HG02798 (cell line): ENCODE data around the gene GRIA1.
A peak's percentile ranks its signal among the peaks of the same experiment; 100 is the strongest.

Experiments
- ATAC-seq: cut with Tn5 transposase; IDR thresholded peaks from one replicate; pipeline ENCODE4 v1.9.1; 2021; ENCODE audit warnings: mild to moderate bottlenecking; ENCODE audit not compliant: unreplicated experiment, poor library complexity

The GRIA1 gene

GRCh38 chr5:153765987-153766386 lies 275.5 kb downstream of the GRIA1 start:
- ATAC-seq: no peak

- no peak for ATAC-seq
Measured at GRCh38 chr5:153767221-153768188, 277.0 kb downstream of the GRIA1 start.

GRCh38 chr5:153770066-153770465 lies 279.6 kb downstream of the GRIA1 start:
- no peak for ATAC-seq

GRCh38 chr5:153774686-153775085 lies 284.2 kb downstream of the GRIA1 start:
- ATAC-seq: no peak

- ATAC-seq: no peak
Measured at GRCh38 chr5:153775923-153776322, 285.5 kb downstream of the GRIA1 start.

- no peak for ATAC-seq
Measured at GRCh38 chr5:153777681-153778581, 287.5 kb downstream of the GRIA1 start.

GRCh38 chr5:153779836-153780235 lies 289.4 kb downstream of the GRIA1 start:
- no peak for ATAC-seq

GRCh38 chr5:153780876-153781705 lies 290.6 kb downstream of the GRIA1 start:
- ATAC-seq: no peak

GRCh38 chr5:153782589-153783361 lies 292.3 kb downstream of the GRIA1 start:
- ATAC-seq: no peak

- no peak for ATAC-seq
Measured at GRCh38 chr5:153783362-153783658, 292.8 kb downstream of the GRIA1 start.

GRCh38 chr5:153784277-153784676 lies 293.8 kb downstream of the GRIA1 start:
- ATAC-seq: no peak

GRCh38 chr5:153791339-153791738 lies 300.9 kb downstream of the GRIA1 start:
- no peak for ATAC-seq

GRCh38 chr5:153792305-153792704 lies 301.8 kb downstream of the GRIA1 start:
- no peak for ATAC-seq

GRCh38 chr5:153793699-153794098 lies 303.2 kb downstream of the GRIA1 start:
- no peak for ATAC-seq

- ATAC-seq: no peak
Measured at GRCh38 chr5:153794327-153794726, 303.9 kb downstream of the GRIA1 start.

GRCh38 chr5:153796527-153796926 lies 306.1 kb downstream of the GRIA1 start:
- no peak for ATAC-seq

- ATAC-seq: peak; percentile 90
Measured at GRCh38 chr5:153797484-153797883, 307.0 kb downstream of the GRIA1 start.

- ATAC-seq: no peak
Measured at GRCh38 chr5:153798830-153799229, 308.4 kb downstream of the GRIA1 start.

GRCh38 chr5:153799466-153799865 lies 309.0 kb downstream of the GRIA1 start:
- no peak for ATAC-seq
